GM18499 (cell line): ENCODE data around the gene KCNJ18.
"Not testable (repeated sequence)": the region's sequence is repeated elsewhere in the genome, so short reads cannot be mapped to it uniquely, and the experiment has no call there.

ENCODE experiments used
- ATAC-seq: cut with Tn5 transposase; IDR thresholded peaks from one replicate; pipeline ENCODE4 v1.9.1; 2021; ENCODE audit warnings: moderate number of reproducible peaks; ENCODE audit not compliant: insufficient read depth, unreplicated experiment

KCNJ18 gene

GRCh38 chr17:21748686-21749085 lies 56.4 kb downstream of the KCNJ18 start:
- not testable (repeated sequence) for ATAC-seq

DNA sequence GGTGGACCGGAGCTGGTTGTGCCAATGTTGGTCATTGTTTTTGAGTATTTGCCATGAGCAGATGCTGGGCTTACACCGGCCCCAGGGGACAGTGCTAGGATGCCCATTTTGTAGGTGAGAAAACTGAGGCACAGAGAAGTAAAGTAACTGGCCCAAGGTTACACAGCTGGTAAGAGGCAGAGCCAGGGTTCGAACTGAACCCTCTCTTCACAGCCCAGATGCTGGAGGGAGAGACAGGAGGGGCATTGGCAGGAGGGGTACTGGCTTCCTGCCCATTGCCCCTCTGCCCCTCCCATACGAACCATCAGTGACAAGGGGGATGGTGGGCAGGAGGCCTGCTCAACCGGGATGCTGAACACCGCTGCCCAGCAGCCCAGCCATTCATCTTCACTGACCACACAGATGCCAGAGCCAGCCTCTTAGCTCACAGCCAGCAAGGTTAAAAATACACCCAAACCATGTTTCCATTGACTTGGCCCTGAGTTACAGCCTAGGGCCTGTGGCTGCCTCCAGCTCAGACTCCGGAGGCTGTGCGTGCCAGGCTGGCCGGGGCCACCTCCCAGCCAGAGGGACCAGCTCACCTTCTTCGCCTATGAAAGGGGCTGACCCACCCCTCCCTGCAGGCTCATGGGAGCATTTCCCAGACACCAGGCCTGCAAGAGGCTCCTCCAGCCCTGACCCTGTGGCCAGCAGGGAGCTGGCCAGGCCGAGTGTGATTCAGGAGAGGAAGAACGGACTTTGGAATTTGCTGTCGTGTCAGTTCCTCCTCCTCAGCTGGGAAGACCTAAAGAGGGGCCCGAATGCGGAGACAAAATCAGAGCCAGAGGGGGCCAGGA lies 57.6 kb downstream of the KCNJ18 start:
- not testable (repeated sequence) for ATAC-seq

GRCh38 chr17:21751111-21751510 lies 58.8 kb downstream of the KCNJ18 start:
- ATAC-seq = not testable (repeated sequence)
